Kidney (tissue), 14 donors: ENCODE results near the gene CPZ. TPM values are rescaled to one million over a fixed set of nuclear protein-coding genes. Genes with fewer than 3 reads are reported as not detected.

ENCODE experiments used
- DNase-seq, 5 donors: peaks; one replicate each; pipeline ENCODE4 v3.0.0-alpha.2; 2013 to 2020
- FAIRE-seq: peaks from 2 replicates; lab custom pipeline; 2012; peaks lifted over from hg19 to GRCh38; lab: Jason Lieb, UNC
- H3K27ac ChIP-seq, 2 donors: one replicate each; pipeline ENCODE4 v1.7.0; 2013; ENCODE audit warnings: low read depth in 2 of 2, low read length in 2 of 2, inconsistent platforms in 1 of 2
- H3K27me3 ChIP-seq: one replicate; pipeline ENCODE4 v1.7.1; 2013; ENCODE audit warnings: low read length, inconsistent platforms; ENCODE audit not compliant: control insufficient read depth, insufficient read depth
- H3K36me3 ChIP-seq, 3 donors: one replicate each; pipeline versions ENCODE4 v1.7.0 to v1.7.1; 2013; ENCODE audit warnings: low read length in 3 of 3, control low read depth in 1 of 3, inconsistent platforms in 1 of 3; ENCODE audit not compliant: insufficient read depth in 3 of 3, control insufficient read depth in 2 of 3
- H3K4me1 ChIP-seq, 3 donors: one replicate each; pipeline versions ENCODE4 v1.7.0 to v1.7.1; 2013; ENCODE audit warnings: low read length in 3 of 3, inconsistent platforms in 1 of 3, low read depth in 1 of 3; ENCODE audit not compliant: control insufficient read depth in 2 of 3, insufficient read depth in 2 of 3
- H3K4me3 ChIP-seq, 3 donors: one replicate each; pipeline versions ENCODE4 v1.7.0 to v1.8.1; 2013; ENCODE audit warnings: low read length in 3 of 3, control low read depth in 1 of 3, inconsistent platforms in 1 of 3
- H3K9ac ChIP-seq, 3 donors: one replicate each; pipeline versions ENCODE4 v1.7.0 to v1.7.1; 2013; ENCODE audit warnings: low read length in 3 of 3, control low read depth in 1 of 3, inconsistent platforms in 1 of 3
- H3K9me3 ChIP-seq, 3 donors: one replicate each; pipeline versions ENCODE4 v1.7.0 to v1.7.1; 2013; ENCODE audit warnings: low read length in 3 of 3, control low read depth in 1 of 3, inconsistent platforms in 1 of 3; ENCODE audit not compliant: control insufficient read depth in 2 of 3, insufficient read depth in 1 of 3
- CTCF ChIP-seq: IDR thresholded peaks from 3 replicates; pipeline ENCODE4 v1.5.1; 2012; ENCODE audit warnings: mild to moderate bottlenecking, moderate library complexity, borderline replicate concordance; ENCODE audit not compliant: insufficient read depth; ENCODE audit errors: extremely low read depth
- intact Hi-C: fragments of 100-400 bp; cut with DNase I; formaldehyde crosslinking; loops from one replicate; pipeline ENCODE4 v1.11.1; 2022
- polyA plus RNA-seq: library from polyadenylated mRNA; stranded (reverse); fragments of 350-450 nt; fragmentation: Illumina TruSeq; extraction: RNeasy Lipid Tissue Mini Kit (QIAGEN cat#74804); gene quantifications from one replicate; pipeline ENCODE4 v1.2.3, GENCODE V29; 2014; ENCODE audit warnings: low read depth, low replicate concordance; ENCODE audit not compliant: insufficient read depth
- total RNA-seq: library from RNA; stranded (reverse); fragmentation: NEBNext Ultra II Directional; extraction: Animal tissue kit (Norgen Biotek cat#: 25700); gene quantifications from one replicate; pipeline ENCODE4 v1.2.1, GENCODE V29; 2021
- donor health status: control.
- donor health status: control.
- donor health status: control.
- donor health status: control.
- donor health status: control.
- donor health status: DM: yes; HTN: yes; CAD: no.
- donor health status: Normal renal cell carcinoma (clear cell type).

The CPZ gene
- total and polyA plus RNA-seq, 2 donors from 2014 or later = 1.2 to 2.6 TPM

- intact Hi-C loops = no loop called here
- no peaks in the 10 kb centered on the region for H3K27me3 ChIP-seq
- DNase-seq = peak in 1 of 5 donors; percentile 64
- H3K4me3 ChIP-seq = no peak overlapping the region
- no peak for TF ChIP-seq CTCF
- H3K27ac ChIP-seq = no peak overlapping the region
- H3K9me3 ChIP-seq = no peaks in the 10 kb centered on the region
- H3K4me1 ChIP-seq = no peaks in the 10 kb centered on the region
- H3K9ac ChIP-seq = no peak overlapping the region
- no peak for FAIRE-seq
- H3K36me3 ChIP-seq = no peaks in the 10 kb centered on the region
These were observed 39.3 kb upstream of the CPZ start for GRCh38 chr4:8553216-8553615.

GRCh38 chr4:8553991-8554405 is 38.6 kb upstream of the CPZ start:
- H3K9ac ChIP-seq = no peak overlapping the region
- FAIRE-seq (no peak), DNase-seq (peak in 1 of 5 donors; percentile 39)
- intact Hi-C loops = no loop called here
- H3K4me1 ChIP-seq = no peaks in the 10 kb centered on the region
- no peak overlapping the region for H3K4me3 ChIP-seq
- no peaks in the 10 kb centered on the region for H3K36me3 ChIP-seq
- H3K9me3 ChIP-seq = no peaks in the 10 kb centered on the region
- no peak for TF ChIP-seq CTCF
- H3K27me3 ChIP-seq = no peaks in the 10 kb centered on the region
- H3K27ac ChIP-seq = no peak overlapping the region

- intact Hi-C loops = no loop called here
- Histone ChIP-seq H3K27me3 (no peaks in the 10 kb centered on the region), H3K9me3 (no peaks in the 10 kb centered on the region), H3K4me3 (no peak overlapping the region), H3K9ac (no peak overlapping the region), H3K36me3 (no peaks in the 10 kb centered on the region), H3K4me1 (no peaks in the 10 kb centered on the region), H3K27ac (no peak overlapping the region)
- FAIRE-seq (no peak), DNase-seq (peak in 1 of 5 donors; percentile 43)
- no peak for TF ChIP-seq CTCF
These were observed 37.9 kb upstream of the CPZ start for GRCh38 chr4:8554555-8555100.

- no peak overlapping the region for H3K9ac ChIP-seq
- DNase-seq (peak in 1 of 5 donors; percentile 52), FAIRE-seq (no peak)
- no peak for TF ChIP-seq CTCF
- H3K4me3 ChIP-seq = no peak overlapping the region
- no peaks in the 10 kb centered on the region for H3K4me1 ChIP-seq
- intact Hi-C loops = no loop called here
- no peaks in the 10 kb centered on the region for H3K36me3 ChIP-seq
- H3K27ac ChIP-seq = no peak overlapping the region
- no peaks in the 10 kb centered on the region for H3K27me3 ChIP-seq
- H3K9me3 ChIP-seq = no peaks in the 10 kb centered on the region
These were observed 36.8 kb upstream of the CPZ start for GRCh38 chr4:8555716-8556115.
